CD4-positive, CD25-positive, alpha-beta regulatory T cell (primary cell): ENCODE results near the gene CACNA1A. TPM values are rescaled to one million over a fixed set of nuclear protein-coding genes. Genes with fewer than 3 reads are reported as not detected.
"Not testable (repeated sequence)": the region's sequence is repeated elsewhere in the genome, so short reads cannot be mapped to it uniquely, and the experiment has no call there.

Source experiments
- ATAC-seq, 2 donors: fragments of 150-1000 bp; cut with Tn5 transposase; one replicate each; pipeline ENCODE4 v1.10.0; 2021; ENCODE audit warnings: low read depth in 2 of 2, moderate number of reproducible peaks in 2 of 2, moderate library complexity in 1 of 2
- DNase-seq, 3 donors: peaks; one replicate each; pipeline versions ENCODE4 v3.0.0 to v3.0.0-alpha.2; 2012 to 2022; ENCODE audit warnings: mixed read lengths in 1 of 3
- H3K27ac ChIP-seq: one replicate; pipeline ENCODE4 v1.7.0; 2013; ENCODE audit warnings: mild to moderate bottlenecking, low read length; ENCODE audit not compliant: insufficient read depth, poor library complexity, severe bottlenecking
- H3K27me3 ChIP-seq: one replicate; pipeline ENCODE4 v1.7.0; 2013; ENCODE audit warnings: low read length; ENCODE audit not compliant: control insufficient read depth, insufficient read depth
- H3K36me3 ChIP-seq: one replicate; pipeline ENCODE4 v1.7.0; 2013; ENCODE audit warnings: mild to moderate bottlenecking, low read length, moderate library complexity; ENCODE audit not compliant: control insufficient read depth, insufficient read depth
- H3K4me1 ChIP-seq: 2 replicates; pipeline ENCODE4 v1.7.0; 2013; ENCODE audit warnings: mild to moderate bottlenecking, low read length; ENCODE audit not compliant: insufficient read depth, control insufficient read depth, poor library complexity, severe bottlenecking
- H3K4me3 ChIP-seq: one replicate; pipeline ENCODE4 v1.7.0; 2013; ENCODE audit warnings: low read depth, mild to moderate bottlenecking, low read length, moderate library complexity
- H3K9me3 ChIP-seq, 2 experiments: 1 replicate in 1 of 2; 2 replicates in 1 of 2; pipeline ENCODE4 v1.7.0; 2013; ENCODE audit warnings: low read length in 2 of 2, mild to moderate bottlenecking in 1 of 2, moderate library complexity in 1 of 2; ENCODE audit not compliant: control insufficient read depth in 2 of 2
- H3K27ac Mint-ChIP-seq, 3 donors: one replicate each; pipeline ENCODE4 v1.8.0; 2020 to 2022; ENCODE audit warnings: mild to moderate bottlenecking in 3 of 3, mixed read lengths in 3 of 3, moderate library complexity in 2 of 3
- H3K27me3 Mint-ChIP-seq: one replicate; pipeline ENCODE4 v1.8.0; 2022; ENCODE audit warnings: mild to moderate bottlenecking, mixed read lengths
- H3K36me3 Mint-ChIP-seq: one replicate; pipeline ENCODE4 v1.8.0; 2020; ENCODE audit warnings: mixed read lengths
- H3K4me1 Mint-ChIP-seq, 4 donors: one replicate each; pipeline ENCODE4 v1.8.0; 2020 to 2022; ENCODE audit warnings: mixed read lengths in 4 of 4, mild to moderate bottlenecking in 1 of 4
- H3K4me3 Mint-ChIP-seq, 4 donors: one replicate each; pipeline ENCODE4 v1.8.0; 2020 to 2022; ENCODE audit warnings: mild to moderate bottlenecking in 4 of 4, mixed read lengths in 4 of 4, moderate library complexity in 3 of 4
- H3K9me3 Mint-ChIP-seq, 7 donors: one replicate each; pipeline ENCODE4 v1.8.0; 2020 to 2022; ENCODE audit warnings: mixed read lengths in 7 of 7, mild to moderate bottlenecking in 3 of 7, moderate library complexity in 2 of 7
- polyA plus RNA-seq, 4 donors: library from polyadenylated mRNA; unstranded; fragments of 300-500 nt; fragmentation: Illumina TruSeq; gene quantifications; one replicate each; pipeline ENCODE4 v1.2.3, GENCODE V29; 2021
- total RNA-seq: library from RNA; stranded (reverse); gene quantifications from one replicate; pipeline ENCODE4 v1.2.3, GENCODE V29; 2022

CACNA1A gene
- total and polyA plus RNA-seq, 5 donors from 2014 or later = 0.16 to 0.62 TPM; not detected in 3

GRCh38 chr19:13373599-13373998 lies 132.7 kb downstream of the CACNA1A start:
- Histone ChIP-seq H3K9me3 (no peaks in the 10 kb centered on the region), H3K27ac (no peak overlapping the region), H3K27me3 (no peaks in the 10 kb centered on the region), H3K36me3 (no peaks in the 10 kb centered on the region), H3K4me1 (no peaks in the 10 kb centered on the region), H3K4me3 (no peak overlapping the region)
- DNase-seq (no peak), ATAC-seq (no peak)
- Mint-ChIP-seq H3K4me3 (no peak overlapping the region), H3K27ac (no peak overlapping the region), H3K27me3 (peaks cover 12% of the 10 kb centered on the region), H3K36me3 (no peaks in the 10 kb centered on the region), H3K4me1 (no peaks in the 10 kb centered on the region), H3K9me3 (peaks cover 0 to 5% (median 2%) of the 10 kb centered on the region in 7 donors)

- H3K27me3 Mint-ChIP-seq = peaks cover 15% of the 10 kb centered on the region
- H3K27ac Mint-ChIP-seq = no peak overlapping the region
- Histone ChIP-seq H3K27me3 (no peaks in the 10 kb centered on the region), H3K4me3 (no peak overlapping the region), H3K4me1 (no peaks in the 10 kb centered on the region), H3K9me3 (no peaks in the 10 kb centered on the region), H3K36me3 (no peaks in the 10 kb centered on the region), H3K27ac (no peak overlapping the region)
- ATAC-seq (no peak), DNase-seq (no peak)
- H3K36me3 Mint-ChIP-seq = no peaks in the 10 kb centered on the region
- no peak overlapping the region for H3K4me3 Mint-ChIP-seq
- H3K9me3 Mint-ChIP-seq = peaks cover 0 to 5% (median 0%) of the 10 kb centered on the region in 7 donors
- H3K4me1 Mint-ChIP-seq = no peaks in the 10 kb centered on the region
These were observed 135.3 kb downstream of the CACNA1A start for GRCh38 chr19:13370948-13371347.

GRCh38 chr19:13366529-13367143 lies 139.6 kb downstream of the CACNA1A start:
- H3K27ac ChIP-seq = no peak overlapping the region
- no peak for DNase-seq
- H3K36me3 Mint-ChIP-seq = no peaks in the 10 kb centered on the region
- H3K27ac Mint-ChIP-seq = no peak overlapping the region
- no peak overlapping the region for H3K4me3 ChIP-seq
- no peaks in the 10 kb centered on the region for H3K36me3 ChIP-seq
- no peaks in the 10 kb centered on the region for H3K4me1 ChIP-seq
- H3K4me1 Mint-ChIP-seq = no peaks in the 10 kb centered on the region
- no peaks in the 10 kb centered on the region for H3K9me3 ChIP-seq
- H3K27me3 ChIP-seq = no peaks in the 10 kb centered on the region
- no peak for ATAC-seq
- peaks cover 18% of the 10 kb centered on the region for H3K27me3 Mint-ChIP-seq
- H3K4me3 Mint-ChIP-seq = no peak overlapping the region
- H3K9me3 Mint-ChIP-seq = peaks cover 0 to 2% (median 0%) of the 10 kb centered on the region in 7 donors

- H3K4me3 Mint-ChIP-seq = no peak overlapping the region
- ATAC-seq = no peak
- Histone ChIP-seq H3K4me3 (no peak overlapping the region), H3K36me3 (no peaks in the 10 kb centered on the region), H3K27ac (no peak overlapping the region), H3K9me3 (peaks cover 1 to 8% of the 10 kb centered on the region in 2 experiments), H3K4me1 (no peaks in the 10 kb centered on the region), H3K27me3 (no peaks in the 10 kb centered on the region)
- H3K27me3 Mint-ChIP-seq = peaks cover 11% of the 10 kb centered on the region
- H3K4me1 Mint-ChIP-seq = no peaks in the 10 kb centered on the region
- peaks cover 0 to 9% (median 1%) of the 10 kb centered on the region in 7 donors for H3K9me3 Mint-ChIP-seq
- H3K36me3 Mint-ChIP-seq = no peaks in the 10 kb centered on the region
- H3K27ac Mint-ChIP-seq = no peak overlapping the region
- DNase-seq = no peak
These were observed 142.3 kb downstream of the CACNA1A start for GRCh38 chr19:13363954-13364353.

- Mint-ChIP-seq H3K36me3 (no peaks in the 10 kb centered on the region), H3K4me3 (no peak overlapping the region), H3K4me1 (no peaks in the 10 kb centered on the region), H3K27ac (no peak overlapping the region), H3K9me3 (peaks cover 0 to 9% (median 1%) of the 10 kb centered on the region in 7 donors), H3K27me3 (peaks cover 11% of the 10 kb centered on the region)
- ATAC-seq = no peak
- no peak for DNase-seq
- H3K36me3 ChIP-seq = no peaks in the 10 kb centered on the region
- peaks cover 1 to 9% of the 10 kb centered on the region in 2 experiments for H3K9me3 ChIP-seq
- H3K4me3 ChIP-seq = no peak overlapping the region
- H3K27me3 ChIP-seq = no peaks in the 10 kb centered on the region
- no peaks in the 10 kb centered on the region for H3K4me1 ChIP-seq
- H3K27ac ChIP-seq = no peak overlapping the region
These were observed 143.0 kb downstream of the CACNA1A start for GRCh38 chr19:13363245-13363644.

GRCh38 chr19:13362668-13363067 lies 143.6 kb downstream of the CACNA1A start:
- no peaks in the 10 kb centered on the region for H3K4me1 ChIP-seq
- H3K4me3 Mint-ChIP-seq = no peak overlapping the region
- ATAC-seq (no peak), DNase-seq (no peak)
- H3K9me3 ChIP-seq = peaks cover 1 to 9% of the 10 kb centered on the region in 2 experiments
- peaks cover 11% of the 10 kb centered on the region for H3K27me3 Mint-ChIP-seq
- peaks cover 0 to 9% (median 1%) of the 10 kb centered on the region in 7 donors for H3K9me3 Mint-ChIP-seq
- no peaks in the 10 kb centered on the region for H3K36me3 ChIP-seq
- H3K36me3 Mint-ChIP-seq = no peaks in the 10 kb centered on the region
- H3K27ac ChIP-seq = no peak overlapping the region
- no peaks in the 10 kb centered on the region for H3K4me1 Mint-ChIP-seq
- no peaks in the 10 kb centered on the region for H3K27me3 ChIP-seq
- H3K27ac Mint-ChIP-seq = no peak overlapping the region
- no peak overlapping the region for H3K4me3 ChIP-seq

GRCh38 chr19:13361726-13362125 lies 144.6 kb downstream of the CACNA1A start:
- H3K4me3 Mint-ChIP-seq = not testable (repeated sequence)

GRCh38 chr19:13356686-13357280 lies 149.5 kb downstream of the CACNA1A start:
- no peak for ATAC-seq
- Mint-ChIP-seq H3K27ac (no peak overlapping the region), H3K36me3 (no peaks in the 10 kb centered on the region), H3K4me1 (no peaks in the 10 kb centered on the region), H3K4me3 (no peak overlapping the region), H3K9me3 (peaks cover 0 to 13% (median 2%) of the 10 kb centered on the region in 7 donors), H3K27me3 (peaks cover 18% of the 10 kb centered on the region)
- H3K4me3 ChIP-seq = no peak overlapping the region
- no peaks in the 10 kb centered on the region for H3K4me1 ChIP-seq
- no peak for DNase-seq
- H3K27ac ChIP-seq = no peak overlapping the region
- H3K36me3 ChIP-seq = no peaks in the 10 kb centered on the region
- peaks cover 1 to 9% of the 10 kb centered on the region in 2 experiments for H3K9me3 ChIP-seq
- no peaks in the 10 kb centered on the region for H3K27me3 ChIP-seq

More at GRCh38 chr19:13361726-13362125, 144.6 kb downstream of the CACNA1A start:
- not testable (repeated sequence) for H3K4me3 ChIP-seq, H3K36me3 Mint-ChIP-seq, DNase-seq, ATAC-seq, H3K27me3 ChIP-seq, H3K36me3 ChIP-seq, H3K27ac ChIP-seq, H3K9me3 ChIP-seq, H3K9me3 Mint-ChIP-seq, H3K4me1 Mint-ChIP-seq, H3K27ac Mint-ChIP-seq, H3K4me1 ChIP-seq
- peaks cover 15% of the 10 kb centered on the region for H3K27me3 Mint-ChIP-seq
